HG03558 (cell line): ENCODE results near the gene HMCN2.
"Not testable (repeated sequence)": the region's sequence is repeated elsewhere in the genome, so short reads cannot be mapped to it uniquely, and the experiment has no call there.

ENCODE experiments used
- ATAC-seq: cut with Tn5 transposase; IDR thresholded peaks from one replicate; pipeline ENCODE4 v1.9.1; 2021; ENCODE audit warnings: moderate number of reproducible peaks; ENCODE audit not compliant: unreplicated experiment; ENCODE audit errors: extremely low read depth

Gene HMCN2

DNA sequence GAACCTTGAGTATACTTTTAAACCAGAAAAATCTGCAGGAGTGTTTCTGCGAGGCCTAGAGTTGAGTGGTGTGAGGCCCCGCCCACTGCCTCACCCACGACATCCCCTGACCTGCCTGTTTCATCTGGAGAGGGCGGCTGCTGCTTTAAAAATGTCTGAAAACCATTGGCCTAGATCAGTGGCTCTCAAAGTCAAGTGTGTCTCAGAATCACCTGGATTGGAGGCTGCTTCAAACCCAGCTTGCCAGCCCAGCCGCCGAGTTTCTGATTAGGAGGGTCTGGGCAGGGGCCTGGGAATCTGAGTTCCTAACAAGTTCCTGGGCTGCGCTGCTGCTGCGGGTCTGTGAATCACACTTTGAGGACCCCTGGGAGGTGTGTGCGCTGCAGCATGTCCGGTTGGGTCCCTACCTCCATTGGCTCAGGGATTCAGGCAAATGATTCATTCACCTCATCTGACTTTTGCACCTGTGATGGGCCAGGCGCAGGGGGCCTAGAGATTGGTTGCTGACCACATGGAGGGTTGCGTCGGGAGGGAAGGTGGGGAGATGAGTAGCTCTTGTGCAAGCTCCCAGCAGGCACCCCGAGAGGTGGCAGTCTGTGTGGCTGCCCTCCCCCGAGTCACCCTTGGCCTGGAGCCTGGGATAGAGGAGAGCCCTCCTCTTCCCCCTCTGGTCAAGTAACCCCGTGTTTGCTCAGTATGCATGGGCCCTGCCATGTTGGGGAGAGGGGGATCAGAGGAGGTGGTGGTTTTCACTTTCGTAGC is 27.6 kb upstream of the HMCN2 start:
- ATAC-seq = no peak

DNA sequence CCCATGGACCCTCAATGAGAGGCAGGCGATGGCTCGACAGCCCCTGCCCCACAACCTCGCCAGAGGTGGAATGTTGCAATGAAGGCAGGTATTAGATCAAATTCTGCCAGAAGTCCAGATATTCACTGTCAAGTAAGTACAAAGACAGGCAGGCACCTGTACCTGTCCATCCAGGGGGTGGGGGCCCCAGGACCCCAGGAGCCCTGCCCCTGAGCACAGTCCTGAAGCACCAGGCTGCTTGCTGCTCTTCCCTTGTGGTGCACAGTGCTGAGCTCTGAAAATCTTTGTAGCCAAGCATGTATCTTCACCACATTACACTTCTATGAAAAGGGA is 26.2 kb upstream of the HMCN2 start:
- no peak for ATAC-seq

DNA sequence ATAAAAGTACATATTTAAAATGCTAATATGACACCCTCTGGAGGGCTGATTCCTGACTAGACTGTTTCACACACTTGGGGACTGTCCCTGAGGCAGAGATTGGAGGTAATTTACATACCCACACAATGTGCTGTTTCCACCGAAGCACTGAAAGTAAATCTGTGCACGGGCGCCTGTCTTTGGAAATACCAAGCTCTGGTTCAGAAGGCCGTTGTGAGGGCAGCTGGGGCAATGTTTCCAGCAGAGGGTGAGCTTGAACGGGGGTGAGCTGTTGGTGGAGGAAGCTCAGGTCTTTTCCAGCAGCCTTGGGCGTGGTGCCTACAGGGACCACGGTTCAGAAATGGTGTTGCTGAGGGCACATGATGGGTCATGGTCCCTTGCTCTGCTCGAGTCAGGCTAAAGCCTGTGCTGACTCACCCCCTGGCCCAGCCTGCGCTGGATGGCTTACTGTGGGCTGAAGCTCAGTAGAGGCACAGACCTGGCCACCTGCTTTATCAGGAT is 25.8 kb upstream of the HMCN2 start:
- ATAC-seq = no peak

DNA sequence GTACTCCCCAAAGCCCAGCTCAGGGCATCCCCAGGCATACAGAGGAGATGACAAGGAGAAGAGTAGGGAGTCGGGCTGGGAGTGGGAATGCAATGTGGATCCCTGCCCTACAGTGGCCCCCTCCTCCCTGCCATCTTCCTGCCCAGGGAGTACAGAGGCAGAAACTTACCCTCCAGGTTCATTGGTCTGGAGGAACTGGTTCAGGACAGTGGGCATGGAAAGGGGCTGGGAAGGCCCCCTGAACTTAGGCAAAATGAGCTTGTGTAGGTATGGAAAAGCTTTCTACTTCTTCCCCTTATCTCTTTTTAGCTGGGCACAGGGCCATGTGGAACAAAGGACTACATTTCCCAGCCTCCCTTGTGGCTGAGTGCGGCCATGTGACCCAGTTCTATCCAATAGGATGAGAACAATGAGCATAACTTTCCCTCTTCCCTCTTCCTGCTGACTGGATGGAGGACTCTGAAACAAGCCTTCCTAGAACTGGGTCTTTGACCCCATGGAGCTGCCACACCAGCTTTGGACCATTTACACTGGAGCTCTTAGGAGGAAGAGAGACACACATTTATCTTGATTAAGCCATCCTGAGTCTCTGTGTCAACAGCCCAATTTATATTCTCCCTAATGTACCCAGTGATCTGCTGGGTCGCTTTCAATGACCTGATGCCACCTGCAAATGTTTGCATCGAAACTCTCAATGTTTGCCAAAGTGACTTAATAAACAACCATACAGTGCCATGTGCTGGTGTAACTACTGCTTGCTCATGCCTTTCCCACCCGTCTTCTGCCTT is 25.0 kb upstream of the HMCN2 start:
- ATAC-seq = no peak

DNA sequence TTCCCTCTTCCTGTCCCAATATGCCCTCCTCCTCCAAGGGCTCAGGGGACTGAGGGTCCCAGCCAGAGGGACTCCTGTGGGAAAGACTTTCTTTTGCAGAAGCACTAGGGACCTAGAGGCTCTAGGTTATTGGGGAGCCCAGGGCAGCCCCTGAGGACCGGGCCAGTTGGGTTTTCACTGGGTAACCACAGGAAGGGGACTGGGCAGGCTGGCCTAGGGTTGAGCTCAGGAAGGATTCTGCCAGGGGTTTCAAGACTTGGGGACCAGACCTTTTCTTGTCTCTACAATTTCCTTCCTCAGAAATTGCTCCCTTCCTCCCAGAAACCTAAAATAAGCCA is 24.4 kb upstream of the HMCN2 start:
- ATAC-seq = no peak

DNA sequence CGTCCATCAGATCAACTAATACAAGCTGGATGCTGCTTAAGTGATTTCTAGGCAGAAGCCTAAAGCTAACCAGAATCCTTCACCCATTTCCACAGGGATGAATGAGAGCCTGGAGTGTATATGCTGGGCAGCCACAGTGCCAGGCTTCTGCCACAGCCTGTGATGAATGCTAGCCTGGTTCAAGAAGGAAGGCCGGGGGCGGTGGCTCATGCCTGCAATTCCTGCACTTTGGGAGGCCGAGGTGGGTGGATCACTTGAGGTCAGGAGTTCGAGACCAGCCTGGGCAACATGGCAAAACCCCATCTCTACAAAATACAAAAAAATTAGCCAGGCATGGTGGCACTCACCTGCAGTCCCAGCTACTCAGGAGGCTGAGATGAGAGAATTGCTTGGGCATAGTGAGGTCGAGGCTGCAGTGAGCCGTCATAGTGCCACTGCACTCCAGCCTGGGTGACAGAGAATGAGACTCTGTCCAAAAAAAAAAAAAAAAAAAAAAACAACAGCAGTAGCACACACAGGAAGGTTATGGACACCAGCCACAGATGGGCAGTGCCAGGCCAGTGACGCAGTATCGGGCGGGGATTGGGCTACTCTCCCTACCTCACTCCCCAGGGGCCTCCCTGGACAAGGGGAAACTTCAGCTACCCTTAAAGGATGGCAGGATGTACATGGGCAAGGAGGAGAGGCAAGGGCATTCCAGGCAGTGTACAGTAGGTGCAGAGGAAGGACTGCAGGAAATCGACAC is 23.1 kb upstream of the HMCN2 start:
- ATAC-seq = no peak

DNA sequence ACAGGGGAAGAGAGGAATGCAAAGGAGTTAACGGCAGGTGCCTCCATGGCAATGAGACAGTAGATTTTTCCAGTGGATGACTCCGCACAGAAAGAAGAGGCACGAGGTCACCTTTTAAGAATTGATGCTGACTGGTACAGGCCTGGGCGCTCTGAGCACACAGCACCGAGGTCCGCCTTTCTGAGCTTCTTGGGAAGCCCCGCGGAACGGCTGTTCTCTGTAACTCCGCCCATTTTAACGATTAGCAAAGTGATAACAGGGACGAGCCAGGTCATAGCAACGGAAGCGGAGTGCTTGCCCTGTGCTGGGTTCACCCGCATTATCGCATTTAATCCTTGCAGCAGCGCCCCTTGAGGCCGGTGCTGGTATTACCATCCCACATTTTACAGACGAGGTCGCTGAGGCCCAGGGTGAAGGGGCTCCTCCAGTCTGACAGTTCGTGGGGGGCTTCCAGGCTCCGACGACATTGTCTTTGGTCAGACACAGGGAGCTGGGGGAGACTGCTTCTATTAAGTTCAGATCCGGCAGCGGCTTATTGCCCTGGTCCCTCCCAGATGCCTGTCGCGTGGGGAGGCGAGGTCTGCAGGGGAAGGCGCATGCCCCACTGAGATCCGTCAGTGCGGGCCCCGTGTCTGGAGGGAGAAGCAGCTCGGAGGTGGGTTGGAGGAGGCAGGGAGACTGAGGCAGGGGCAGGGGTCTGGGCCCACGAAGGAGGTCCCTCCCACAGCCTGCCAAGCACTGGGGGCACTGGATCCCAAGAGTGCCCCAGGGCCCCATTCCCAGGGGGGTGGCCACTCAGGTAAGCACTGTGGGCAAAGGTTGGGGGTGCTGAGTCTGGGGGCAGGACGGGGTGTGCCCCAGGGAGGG is 22.3 kb upstream of the HMCN2 start:
- no peak for ATAC-seq

DNA sequence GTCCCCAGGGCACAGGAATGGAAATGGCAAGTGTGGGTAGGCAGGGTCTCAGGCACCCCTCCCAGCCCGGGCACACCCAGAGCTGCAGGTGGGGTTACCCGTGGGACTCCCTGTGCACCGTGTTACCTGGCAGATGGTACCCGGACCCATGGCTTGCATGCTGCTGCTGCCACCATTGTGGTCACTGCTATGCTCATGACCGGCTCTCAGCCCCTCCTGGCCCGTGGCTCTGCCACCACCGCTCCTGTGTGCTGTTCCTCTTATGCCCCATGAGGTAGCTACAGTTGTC is 21.7 kb upstream of the HMCN2 start:
- ATAC-seq = no peak

DNA sequence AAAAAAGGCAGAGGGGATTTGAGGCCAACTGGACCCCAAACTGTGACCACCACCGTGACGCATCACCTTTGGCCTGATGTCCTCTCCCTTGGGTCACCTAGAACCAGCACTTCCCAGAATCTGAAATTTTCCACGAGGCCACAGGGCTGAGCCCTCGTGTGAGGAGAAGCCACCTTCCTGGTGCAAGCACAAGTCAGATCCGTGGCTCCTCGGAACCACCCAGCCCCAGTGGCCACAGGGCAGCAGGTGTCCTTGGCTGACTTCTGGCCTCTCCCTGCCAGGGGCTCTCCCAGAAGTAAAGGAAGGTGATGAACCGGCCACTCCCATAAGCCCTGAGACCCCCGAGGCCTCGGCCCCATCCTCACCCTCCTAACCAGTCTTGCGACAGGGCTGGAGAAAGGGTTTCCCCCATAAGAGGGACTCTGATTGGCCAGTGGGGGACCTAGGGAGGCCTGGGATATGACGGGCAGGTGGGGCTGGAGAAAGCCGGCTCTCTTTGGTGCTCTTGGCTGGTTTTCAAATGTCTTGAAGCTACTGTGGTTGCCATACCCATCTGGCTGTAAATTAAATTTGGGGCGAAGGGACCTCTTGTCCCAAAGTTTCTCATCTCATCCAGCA is 20.9 kb upstream of the HMCN2 start:
- no peak for ATAC-seq

DNA sequence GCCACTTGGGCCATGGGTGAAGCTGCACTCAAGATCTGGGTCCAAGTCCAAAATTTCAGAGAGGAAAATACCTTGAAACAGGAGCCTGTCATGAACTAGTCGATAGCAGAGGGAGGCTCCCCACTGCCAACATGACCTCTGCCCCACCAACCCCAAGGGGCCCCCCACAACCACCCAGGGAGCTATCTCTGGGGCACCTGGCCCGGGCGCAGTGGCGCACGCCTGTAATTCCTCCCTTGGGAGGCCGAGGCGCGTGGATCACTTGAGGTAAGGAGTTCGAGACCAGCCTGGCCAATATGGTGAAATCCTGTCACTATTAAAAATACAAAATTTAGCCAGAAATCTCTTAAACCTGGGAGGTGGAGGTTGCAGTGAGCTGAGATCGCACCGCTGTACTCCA is 20.1 kb upstream of the HMCN2 start:
- no peak for ATAC-seq

DNA sequence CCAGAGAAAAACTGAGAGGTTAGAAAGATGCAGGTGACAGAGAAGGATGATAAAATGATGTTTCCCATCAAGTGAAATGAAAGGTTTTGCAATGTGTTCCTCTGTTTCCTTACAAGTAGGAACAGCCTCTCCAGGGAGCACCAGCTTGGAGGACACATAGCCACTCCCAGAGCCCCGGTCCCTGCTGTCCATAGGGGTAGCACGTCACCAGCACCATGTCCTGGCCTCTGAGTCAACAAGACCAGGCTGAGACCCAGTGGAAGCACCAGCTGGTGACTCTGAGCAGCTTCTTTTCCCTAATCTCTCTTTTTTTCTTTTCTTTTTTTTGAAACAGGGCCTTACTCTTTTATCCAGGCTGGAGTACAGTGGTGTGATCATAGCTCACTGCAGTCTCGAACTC is 19.4 kb upstream of the HMCN2 start:
- ATAC-seq = no peak

DNA sequence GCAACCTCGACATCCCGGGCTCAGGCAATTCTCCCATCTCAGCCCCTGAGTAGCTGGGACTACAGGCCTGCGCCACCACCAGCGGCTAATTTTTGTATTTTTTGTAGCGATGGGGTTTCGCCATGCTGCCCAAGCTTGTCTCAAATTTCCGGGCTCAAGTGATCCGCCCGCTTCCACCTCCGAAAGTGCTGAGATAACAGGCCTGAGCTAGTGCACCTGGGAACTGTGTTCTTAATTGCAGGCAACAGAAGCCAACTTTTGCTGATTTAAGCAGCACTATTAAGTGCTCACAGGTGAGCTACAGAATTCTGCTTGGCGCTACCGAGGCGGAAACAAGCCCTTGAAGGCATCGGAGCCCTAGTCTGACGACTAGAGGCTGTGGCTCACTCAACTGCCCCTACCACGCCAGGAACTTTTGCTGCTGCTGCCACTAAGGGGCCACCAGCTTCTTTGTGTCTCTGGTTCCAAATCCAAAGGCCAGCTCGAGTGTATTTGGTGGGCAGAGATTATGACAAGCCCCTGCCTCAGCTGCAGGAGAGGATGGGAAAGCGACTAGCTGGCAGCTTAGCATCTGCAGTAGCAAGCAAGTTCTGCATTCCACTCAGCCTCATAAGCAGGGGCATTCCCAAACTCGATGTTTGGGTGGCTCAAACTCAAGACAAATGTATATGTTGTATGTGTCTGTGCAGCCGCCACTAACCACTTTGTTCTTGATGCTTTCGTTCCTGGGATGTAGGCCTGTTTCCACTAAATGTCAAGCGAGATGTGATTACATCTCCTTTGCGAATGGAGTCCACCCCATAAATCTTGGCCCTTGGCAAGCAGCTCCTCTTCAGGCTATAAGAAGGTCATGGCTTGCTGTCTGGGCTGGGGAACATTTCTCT is 10.6 kb upstream of the HMCN2 start:
- ATAC-seq = no peak

DNA sequence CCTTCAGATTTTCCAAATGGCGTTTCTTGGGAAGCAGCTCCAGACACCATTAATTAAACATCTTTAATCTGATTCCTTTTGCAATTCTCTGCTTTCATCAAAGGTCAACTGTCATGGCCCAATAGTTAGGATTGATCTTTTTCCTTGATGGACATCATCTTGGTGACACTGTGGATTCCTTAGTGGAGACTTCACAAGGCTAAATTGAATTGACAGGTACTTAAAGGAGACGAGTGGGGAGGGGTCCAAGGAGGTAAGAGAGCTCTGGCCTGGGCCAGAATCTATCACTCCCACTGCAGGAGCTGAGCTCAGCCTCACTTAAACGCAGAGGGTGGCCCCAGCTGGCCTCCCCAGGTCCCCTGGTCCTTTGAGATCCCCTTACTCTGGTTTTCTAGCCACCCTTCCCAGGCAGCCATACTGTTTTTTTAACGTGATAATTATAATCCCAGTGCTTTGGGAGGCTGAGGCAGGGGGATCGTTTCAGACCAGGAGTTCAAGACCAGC is 9.9 kb upstream of the HMCN2 start:
- no peak for ATAC-seq

DNA sequence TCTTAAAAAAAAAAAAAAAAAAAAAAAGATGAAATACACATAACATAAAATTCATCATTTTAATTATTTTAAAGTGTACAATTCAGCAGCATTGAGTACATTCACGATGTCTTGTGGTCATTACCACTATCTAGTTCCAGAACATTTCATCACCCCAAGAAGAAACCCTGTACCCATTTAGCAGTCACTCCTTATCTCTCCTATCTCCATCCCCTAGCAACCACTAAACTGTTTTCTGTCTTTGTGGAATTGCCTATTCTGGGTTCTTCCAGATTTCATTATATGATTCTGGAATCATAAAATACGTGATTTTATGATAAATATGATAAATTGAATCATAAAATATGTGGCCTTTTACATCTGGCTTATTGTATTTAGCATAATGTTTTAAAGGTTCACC is 8.9 kb upstream of the HMCN2 start:
- ATAC-seq = no peak

DNA sequence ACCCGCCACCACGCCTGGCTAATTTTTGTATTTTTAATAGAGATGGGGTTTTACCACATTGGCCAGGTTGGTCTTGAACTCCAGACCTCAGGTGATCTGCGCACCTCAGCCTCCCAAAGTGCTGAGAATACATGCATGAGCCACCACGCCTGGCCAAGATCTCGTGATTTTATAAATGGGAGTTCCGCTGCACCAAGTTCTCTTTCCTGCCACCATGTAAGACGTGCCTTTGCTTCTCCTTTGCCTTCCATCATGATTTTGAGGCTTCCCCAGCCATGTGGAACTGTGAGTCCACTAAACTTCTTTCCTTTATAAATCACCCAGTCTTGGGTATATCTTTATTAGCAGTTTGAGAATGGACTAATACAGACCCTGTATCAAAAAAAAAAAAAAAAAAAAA is 7.4 kb upstream of the HMCN2 start:
- ATAC-seq = not testable (repeated sequence)

DNA sequence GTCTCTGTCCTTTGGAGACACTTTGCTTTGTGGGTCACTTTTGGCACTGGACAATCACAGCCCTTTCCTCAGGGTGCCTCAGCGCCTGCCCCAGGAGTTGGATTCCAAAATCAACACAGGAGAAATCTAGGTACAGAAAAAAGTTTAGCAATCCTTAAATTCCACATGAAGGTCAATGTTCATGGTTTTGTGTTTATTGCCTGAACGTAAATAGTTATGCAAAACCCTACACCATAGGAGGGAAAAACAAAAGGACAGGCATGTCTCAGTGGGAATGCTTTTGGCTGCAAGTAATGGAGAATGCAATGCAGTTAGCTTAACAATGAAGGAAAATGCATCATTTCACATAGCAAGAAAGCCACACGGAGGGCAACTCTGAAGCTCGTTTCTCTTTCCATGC is 6.5 kb upstream of the HMCN2 start:
- no peak for ATAC-seq

DNA sequence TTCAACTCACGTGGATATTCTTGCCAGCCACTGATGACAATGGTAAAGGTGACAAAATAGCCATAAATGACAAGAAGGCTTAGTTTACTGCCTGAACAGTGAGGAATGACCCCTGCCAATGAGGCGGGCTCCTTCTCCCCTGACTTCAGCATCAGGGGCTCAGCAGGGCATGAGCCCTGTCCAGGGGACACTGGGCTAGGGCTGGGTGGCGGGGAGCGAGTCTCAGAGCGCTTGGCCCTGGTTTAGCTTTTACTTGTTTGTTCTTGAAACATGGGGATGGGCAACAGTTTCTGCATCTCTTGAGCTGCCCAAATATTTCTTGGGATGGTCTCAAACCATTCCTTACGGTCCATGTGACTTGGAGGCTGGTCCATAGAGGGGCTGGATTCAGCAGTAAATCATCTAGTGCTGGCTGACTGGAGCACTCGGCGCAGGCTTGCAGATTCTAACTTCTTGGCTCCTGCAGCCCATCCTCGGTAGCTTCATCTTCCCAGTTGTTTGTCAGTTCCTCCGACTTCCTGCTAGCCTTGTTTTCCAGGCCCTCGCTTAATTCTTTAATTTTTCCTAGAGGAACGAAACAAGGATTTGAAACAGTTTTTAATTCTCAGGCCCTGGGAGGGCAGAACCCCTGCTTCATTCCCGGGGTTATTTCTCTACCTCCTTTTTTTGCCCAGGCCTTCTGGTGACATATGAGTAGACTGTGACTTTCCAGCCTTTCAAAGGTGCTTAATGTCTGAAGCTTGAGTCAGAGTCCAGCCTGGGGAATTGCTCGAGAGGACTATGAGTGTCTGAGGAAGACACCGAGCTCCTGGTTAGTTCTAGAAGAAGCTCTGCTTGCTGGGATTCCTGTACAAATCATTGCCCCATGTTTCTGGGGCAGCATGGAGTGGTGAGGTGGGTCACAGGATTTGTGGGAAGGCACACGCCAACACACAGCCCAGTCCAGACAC is 4.5 kb upstream of the HMCN2 start:
- ATAC-seq = no peak
